H1 (cell line): ENCODE measurements around the gene CTRL. TPM values are rescaled to one million over a fixed set of nuclear protein-coding genes. Genes with fewer than 3 reads are reported as not detected.

Source experiments
- CTCF ChIA-PET: fragments of 300-600 bp; sonication (Branson Sonifier 250); formaldehyde crosslinking; loops from one replicate; lab custom pipeline; 2021; ENCODE audit not compliant: partially characterized antibody; lab: Charles Lee
- POLR2A ChIA-PET: fragments of 300-600 bp; sonication (Branson Sonifier 250); formaldehyde crosslinking; loops from one replicate; lab custom pipeline; 2021; ENCODE audit warnings: inconsistent platforms; ENCODE audit not compliant: partially characterized antibody; lab: Charles Lee
- DNase-seq, 2 experiments: peaks; one replicate each; pipeline versions ENCODE4 v3.0.0 to v3.0.0-alpha.2; 2010 to 2022; ENCODE audit warnings: low spot score in 2 of 2, low read depth in 1 of 2, mixed read lengths in 1 of 2
- FAIRE-seq: peaks from 2 replicates; lab custom pipeline; 2011; peaks lifted over from hg19 to GRCh38; lab: Jason Lieb, UNC
- H2AFZ ChIP-seq: 2 replicates; pipeline ENCODE4 v1.8.1; 2012; ENCODE audit warnings: low read length, inconsistent platforms
- H2AK5ac ChIP-seq: 2 replicates; pipeline ENCODE4 v1.6.1; 2013; ENCODE audit warnings: low read depth, low read length
- H2BK120ac ChIP-seq: replicated peaks from 2 replicates; pipeline ENCODE3; 2013; ENCODE audit warnings: low read depth, low read length, inconsistent platforms
- H2BK12ac ChIP-seq: 2 replicates; pipeline ENCODE4 v1.6.1; 2013; ENCODE audit warnings: low read depth, low read length
- H2BK15ac ChIP-seq: 2 replicates; pipeline ENCODE4 v1.6.1; 2013; ENCODE audit warnings: low read length
- H2BK20ac ChIP-seq: 2 replicates; pipeline ENCODE4 v1.6.1; 2013; ENCODE audit warnings: low read length
- H2BK5ac ChIP-seq: 2 replicates; pipeline ENCODE4 v1.6.1; 2013; ENCODE audit warnings: low read depth, low read length
- H3K14ac ChIP-seq: 2 replicates; pipeline ENCODE4 v1.6.1; 2013; ENCODE audit warnings: inconsistent platforms; ENCODE audit not compliant: insufficient read length
- H3K18ac ChIP-seq: 2 replicates; pipeline ENCODE4 v1.6.1; 2013; ENCODE audit warnings: low read length; ENCODE audit errors: extremely low read depth
- H3K23ac ChIP-seq: 2 replicates; pipeline ENCODE4 v1.6.1; 2013; ENCODE audit warnings: inconsistent platforms; ENCODE audit not compliant: insufficient read length
- H3K23me2 ChIP-seq: 2 replicates; pipeline ENCODE4 v1.6.1; 2013; ENCODE audit warnings: low read depth, low read length
- H3K27ac ChIP-seq: 2 replicates; pipeline ENCODE4 v1.6.1; 2011; ENCODE audit warnings: low read depth, low read length, inconsistent platforms
- H3K27me3 ChIP-seq, 4 experiments: replicated peaks in 1 of 4; 1 replicate in 1 of 4; 2 replicates in 3 of 4; pipeline versions ENCODE4 v1.6.1 to v1.8.1; 2011 to 2013; ENCODE audit warnings: low read length in 3 of 4, mild to moderate bottlenecking in 3 of 4, inconsistent platforms in 2 of 4, mixed read lengths in 2 of 4, moderate library complexity in 1 of 4; ENCODE audit not compliant: control insufficient read depth in 3 of 4, insufficient read depth in 3 of 4; ENCODE audit errors: extremely low read depth in 1 of 4
- H3K36me3 ChIP-seq, 4 experiments: 2 replicates each; pipeline versions ENCODE4 v1.6.1 to v1.8.1; 2011 to 2013; ENCODE audit warnings: mild to moderate bottlenecking in 4 of 4, low read length in 3 of 4, moderate library complexity in 2 of 4, control low read depth in 1 of 4, inconsistent platforms in 1 of 4; ENCODE audit not compliant: insufficient read depth in 4 of 4, control insufficient read depth in 2 of 4
- H3K4ac ChIP-seq: replicated peaks from 2 replicates; pipeline ENCODE3; 2013; ENCODE audit warnings: low read length, low read depth, mixed read lengths, inconsistent platforms; ENCODE audit not compliant: insufficient read length
- H3K4me1 ChIP-seq, 4 experiments: replicated peaks in 1 of 4; 1 replicate in 1 of 4; 2 replicates in 3 of 4; pipeline versions ENCODE4 v1.6.1 to v1.8.1; 2011 to 2013; ENCODE audit warnings: low read length in 3 of 4, inconsistent platforms in 2 of 4, mixed read lengths in 1 of 4; ENCODE audit not compliant: insufficient read depth in 4 of 4, control insufficient read depth in 3 of 4
- H3K4me2 ChIP-seq, 2 experiments: 2 replicates each; pipeline versions ENCODE4 v1.6.1 to v1.8.1; 2011 to 2013; ENCODE audit warnings: low read depth in 2 of 2, low read length in 2 of 2, control low read depth in 1 of 2, inconsistent platforms in 1 of 2, mild to moderate bottlenecking in 1 of 2; ENCODE audit not compliant: insufficient read depth in 1 of 2
- H3K4me3 ChIP-seq, 4 experiments: fragments of 200-600, 300-600 bp in 1 of 4; sonication (generic), shearing (Covaris generic), sonication (Bioruptor Twin) in 1 of 4; 2 replicates each; pipeline versions ENCODE4 v1.5.1 to v1.8.1; 2011 to 2016; ENCODE audit warnings: low read length in 4 of 4, low read depth in 3 of 4, control low read depth in 2 of 4, inconsistent platforms in 2 of 4, mild to moderate bottlenecking in 2 of 4, mixed read lengths in 1 of 4, moderate library complexity in 1 of 4; ENCODE audit not compliant: insufficient read depth in 2 of 4; ENCODE audit errors: extremely low read depth in 1 of 4
- H3K56ac ChIP-seq: replicated peaks from 2 replicates; pipeline ENCODE3; 2013; ENCODE audit warnings: low read depth, mild to moderate bottlenecking, mixed read lengths, low read length, inconsistent platforms; ENCODE audit not compliant: insufficient read length
- H3K79me1 ChIP-seq: 2 replicates; pipeline ENCODE4 v1.6.1; 2013; ENCODE audit warnings: low read depth, low read length, control low read depth
- H3K79me2 ChIP-seq, 2 experiments: 2 replicates each; pipeline versions ENCODE4 v1.6.1 to v1.8.1; 2012 to 2013; ENCODE audit warnings: low read length in 2 of 2, mild to moderate bottlenecking in 2 of 2, inconsistent platforms in 1 of 2; ENCODE audit not compliant: insufficient read depth in 2 of 2, control insufficient read depth in 1 of 2
- H3K9ac ChIP-seq, 4 experiments: replicated peaks in 1 of 4; 1 replicate in 1 of 4; 2 replicates in 3 of 4; pipeline versions ENCODE4 v1.6.1 to v1.8.1; 2011 to 2013; ENCODE audit warnings: low read depth in 3 of 4, low read length in 3 of 4, control low read depth in 2 of 4, mild to moderate bottlenecking in 2 of 4, moderate library complexity in 2 of 4, inconsistent platforms in 1 of 4; ENCODE audit errors: extremely low read depth in 1 of 4
- H3K9me3 ChIP-seq, 2 experiments: 2 replicates each; pipeline versions ENCODE4 v1.6.1 to v1.8.1; 2012 to 2013; ENCODE audit warnings: mild to moderate bottlenecking in 2 of 2, moderate library complexity in 2 of 2, control low read depth in 1 of 2, inconsistent platforms in 1 of 2, low read depth in 1 of 2, low read length in 1 of 2, mixed read lengths in 1 of 2; ENCODE audit not compliant: insufficient read depth in 2 of 2
- H4K20me1 ChIP-seq, 2 experiments: replicated peaks in 1 of 2; 2 replicates each; pipeline versions ENCODE3 to v1.8.1; 2011 to 2013; ENCODE audit warnings: inconsistent platforms in 2 of 2, low read length in 2 of 2, mild to moderate bottlenecking in 1 of 2; ENCODE audit not compliant: insufficient read depth in 2 of 2, control insufficient read depth in 1 of 2
- H4K5ac ChIP-seq: 2 replicates; pipeline ENCODE4 v1.6.1; 2013; ENCODE audit warnings: low read length, low read depth, mixed read lengths, inconsistent platforms; ENCODE audit not compliant: insufficient read length
- H4K8ac ChIP-seq: 2 replicates; pipeline ENCODE4 v1.8.0; 2013; ENCODE audit warnings: mild to moderate bottlenecking, moderate library complexity, low read length, inconsistent platforms; ENCODE audit not compliant: insufficient read depth; ENCODE audit errors: extremely low read depth
- H4K91ac ChIP-seq: replicated peaks from 2 replicates; pipeline ENCODE3; 2013; ENCODE audit warnings: low read length, mixed read lengths, inconsistent platforms; ENCODE audit not compliant: insufficient read length
- CHD1 ChIP-seq: IDR thresholded peaks from 2 replicates; pipeline ENCODE4 v1.6.1; 2012; ENCODE audit warnings: low read depth, low read length, improper control_type of control experiment
- EGR1 ChIP-seq: IDR thresholded peaks from 2 replicates; pipeline ENCODE4 v1.6.1; 2011; ENCODE audit warnings: low read depth, low read length, borderline replicate concordance
- JUN ChIP-seq: IDR thresholded peaks from 2 replicates; pipeline ENCODE4 v1.6.1; 2011; ENCODE audit warnings: low read depth, mild to moderate bottlenecking, improper control_type of control experiment, low read length
- MAX ChIP-seq: IDR thresholded peaks from 2 replicates; pipeline ENCODE4 v1.6.1; 2012; ENCODE audit warnings: inconsistent platforms
- PHF8 ChIP-seq: fragments of 200-600 bp; sonication (generic); conservative IDR thresholded peaks from 2 replicates; pipeline ENCODE4 v1.7.1; 2012; ENCODE audit warnings: low read depth, mild to moderate bottlenecking, inconsistent platforms, low read length, moderate library complexity
- POLR2A ChIP-seq, 2 experiments: IDR thresholded peaks; 1 replicate in 1 of 2; 2 replicates in 1 of 2; pipeline ENCODE4 v1.6.1; 2011; ENCODE audit warnings: low read depth in 2 of 2, low read length in 2 of 2, mild to moderate bottlenecking in 2 of 2; ENCODE audit errors: control extremely low read depth in 1 of 2
- POLR2AphosphoS5 ChIP-seq: IDR thresholded peaks from 2 replicates; pipeline ENCODE4 v1.6.1; 2011; ENCODE audit warnings: low read depth, low read length
- RAD21 ChIP-seq, 2 experiments: IDR thresholded peaks in 1 of 2; conservative IDR thresholded peaks in 1 of 2; 2 replicates each; pipeline ENCODE4 v1.6.1; 2011; ENCODE audit warnings: low read depth in 2 of 2, low read length in 2 of 2, improper control_type of control experiment in 1 of 2, inconsistent platforms in 1 of 2, mild to moderate bottlenecking in 1 of 2, moderate library complexity in 1 of 2
- SAP30 ChIP-seq: fragments of 300-600 bp; sonication (generic); IDR thresholded peaks from 2 replicates; pipeline ENCODE4 v1.7.1; 2012; ENCODE audit warnings: low read length, moderate library complexity, mild to moderate bottlenecking, inconsistent platforms; ENCODE audit not compliant: insufficient read depth, insufficient replicate concordance
- SIRT6 ChIP-seq: IDR thresholded peaks from one replicate; pipeline ENCODE4 v1.7.1; 2012; ENCODE audit warnings: low read length, inconsistent platforms
- SIX5 ChIP-seq: IDR thresholded peaks from 2 replicates; pipeline ENCODE4 v1.6.1; 2011; ENCODE audit warnings: mild to moderate bottlenecking, low read depth, low read length
- SRF ChIP-seq: IDR thresholded peaks from 2 replicates; pipeline ENCODE4 v1.6.1; 2011; ENCODE audit warnings: mild to moderate bottlenecking, low read depth, low read length, moderate library complexity
- WGBS, 2 experiments: shearing (Covaris generic) in 1 of 2; methylation state at CpG; one replicate each; pipeline versions ENCODE4 v1.1.6 to v1.1.7; 2013 to 2015; ENCODE audit warnings: low lambda C conversion rate in 2 of 2, mixed read lengths in 2 of 2, inconsistent platforms in 1 of 2, low coverage in 1 of 2, missing lambda C conversion rate in 1 of 2; ENCODE audit not compliant: insufficient replicate concordance in 2 of 2, insufficient coverage in 1 of 2, insufficient read length in 1 of 2; ENCODE audit errors: extremely low coverage in 1 of 2, missing lambda C conversion rate in 1 of 2; 5-methylcytosine and 5-hydroxymethylcytosine counted together
- polyA plus RNA-seq, 7 experiments: library from polyadenylated mRNA; depleted of rRNA in 3 of 7; stranded (reverse) in 5 of 7; unstranded in 2 of 7; fragments of >200 nt in 5 of 7; fragments of 200-250 nt in 2 of 7; gene quantifications; 1 replicate in 5 of 7; 2 replicates in 1 of 7; 4 replicates in 1 of 7; pipeline versions ENCODE4 v1.2.1 to v1.2.3, GENCODE V29; 2011 to 2013; ENCODE audit warnings: missing spikeins in 2 of 7, mixed read lengths in 2 of 7
- total RNA-seq: library from RNA; stranded (reverse); fragmentation: NEBNext Ultra II Directional; extraction: Animal tissue kit (Norgen Biotek cat#: 25700); gene quantifications from 2 replicates; pipeline ENCODE4 v1.2.1, GENCODE V29; 2021

CTRL gene
- total and polyA plus RNA-seq, 2 of the 8 experiments (the other 6 are each of a cell fraction or from before 2014, with no cell fraction given) = 1.7 to 4.2 TPM

GRCh38 chr16:67907397-67908180, 24.1 kb downstream of the CTRL start:
- no peak overlapping the region for H3K4me3 ChIP-seq
- no peak overlapping the region for H3K14ac ChIP-seq
- no peak overlapping the region for H3K4me2 ChIP-seq
- H3K79me1 ChIP-seq = peaks cover 8% of the 10 kb centered on the region; the same call in 1 of the 2 replicates
- no peaks in the 10 kb centered on the region for H3K4me1 ChIP-seq
- no peak overlapping the region for H2BK12ac ChIP-seq
- no peak overlapping the region for H2BK20ac ChIP-seq
- no peak overlapping the region for H2AFZ ChIP-seq
- H3K9me3 ChIP-seq = no peaks in the 10 kb centered on the region
- WGBS, 2 experiments = 90% methylated on average over 11 of the region's 11 CpGs; no CpG with 5 or more reads in 1 of the 2 experiments
- FAIRE-seq (no peak), DNase-seq (no peak)
- H4K20me1 ChIP-seq = peaks cover 2 to 4% of the 10 kb centered on the region in 2 experiments
- H3K18ac ChIP-seq = no peak overlapping the region
- no peaks in the 10 kb centered on the region for H3K27me3 ChIP-seq
- no peak overlapping the region for H3K27ac ChIP-seq
- no peaks in the 10 kb centered on the region; the same call in 1 of the 2 replicates for H3K23me2 ChIP-seq
- H4K5ac ChIP-seq = no peak overlapping the region
- no peak overlapping the region for H2BK15ac ChIP-seq
- H4K91ac ChIP-seq = no peak overlapping the region
- no peak overlapping the region for H4K8ac ChIP-seq
- H3K79me2 ChIP-seq = no peaks in the 10 kb centered on the region
- H3K23ac ChIP-seq = no peak overlapping the region
- H3K56ac ChIP-seq = no peak overlapping the region
- no peak overlapping the region for H3K4ac ChIP-seq
- no peak overlapping the region for H2BK120ac ChIP-seq
- ChIA-PET POLR2A (interaction anchor here (1.8 kb wide), 1 partner anchor 11 kb away, joined by 4 read pairs; no protein-coding TSS in a partner anchor), CTCF (interaction anchor here (0.6 to 7.6 kb wide), 8 partner anchors 14 to 940 kb away, joined by 3 to 74 read pairs (median 4); partner anchors contain the start of genes CTRL, LCAT, NRN1L and PSKH1)
- H3K36me3 ChIP-seq = peaks cover 0 to 17% (median 5%) of the 10 kb centered on the region in 4 experiments; a peak in 5 of 8 replicates
- H2BK5ac ChIP-seq = no peak overlapping the region
- no peak overlapping the region for H2AK5ac ChIP-seq
- no peak overlapping the region for H3K9ac ChIP-seq
- TF ChIP-seq POLR2AphosphoS5 (no peak), SIX5 (no peak), PHF8 (no peak), MAX (no peak), SIRT6 (no peak), SRF (no peak), CHD1 (no peak), RAD21 (IDR thresholded peaks at IDR 0.05 in 1 of 2, conservative IDR thresholded peaks at IDR 0.05 in 1 of 2; ENCODE audit: low read depth in 2 of 2, low read length in 2 of 2) (no peak), JUN (no peak), SAP30 (no peak), POLR2A (IDR thresholded peaks at IDR 0.05; ENCODE audit: control extremely low read depth in 1 of 2, low read depth in 2 of 2, low read length in 2 of 2) (no peak), EGR1 (no peak)
